HG03025 (cell line): Measurements from ENCODE around the gene FDXR.
"Not testable (repeated sequence)": the region's sequence is repeated elsewhere in the genome, so short reads cannot be mapped to it uniquely, and the experiment has no call there.

Source experiments
- ATAC-seq: cut with Tn5 transposase; IDR thresholded peaks from one replicate; pipeline ENCODE4 v1.9.1; 2021; ENCODE audit warnings: mild to moderate bottlenecking, moderate library complexity; ENCODE audit not compliant: unreplicated experiment, low FRiP score

The FDXR gene

DNA sequence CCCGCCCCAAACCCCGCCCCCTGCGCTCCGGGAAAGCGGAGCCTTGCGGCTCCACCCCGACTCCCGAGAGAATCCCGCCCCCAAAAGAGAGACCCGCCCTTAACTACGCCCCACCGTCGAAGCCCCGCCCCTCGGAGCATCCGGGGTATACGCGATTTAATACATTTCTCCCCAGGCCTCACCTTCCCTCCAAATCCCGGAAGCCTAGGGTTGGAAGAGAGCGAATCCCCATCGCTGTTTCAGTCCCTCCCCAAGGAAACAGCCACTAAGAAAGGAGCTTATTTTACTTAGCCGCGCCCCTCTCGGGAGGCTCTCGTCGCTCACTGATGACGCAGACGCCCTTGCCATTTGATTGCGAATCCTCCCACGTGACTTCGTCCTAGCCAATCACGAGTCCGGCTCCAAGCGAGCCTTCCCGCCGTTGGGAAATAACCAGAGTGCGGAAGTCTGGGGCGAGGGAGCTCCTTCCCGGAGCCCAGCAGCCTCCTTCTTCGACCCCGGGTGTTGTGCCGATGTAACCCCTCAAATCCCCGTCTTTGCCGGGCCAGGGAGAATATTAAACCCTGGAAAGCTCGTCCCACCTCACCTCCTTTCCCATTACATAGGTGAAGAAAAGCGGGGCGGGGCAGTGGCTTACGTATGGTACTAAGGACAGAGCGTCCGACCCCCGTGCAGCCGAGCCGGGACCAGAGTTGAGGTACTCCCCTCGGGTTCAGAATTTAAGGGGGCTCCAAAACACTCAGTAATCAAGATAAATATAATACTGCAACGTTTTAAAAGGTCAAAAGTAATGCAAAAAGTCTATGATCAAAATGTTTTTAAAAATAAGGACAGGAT lies 461 bp upstream of the FDXR start:
- ATAC-seq, result peak; percentile 89

GRCh38 chr17:74871356-74872076 lies 1.3 kb downstream of the FDXR start:
- ATAC-seq, result no peak

- no peak for ATAC-seq
Measured at GRCh38 chr17:74870512-74870911, 2.3 kb downstream of the FDXR start.

DNA sequence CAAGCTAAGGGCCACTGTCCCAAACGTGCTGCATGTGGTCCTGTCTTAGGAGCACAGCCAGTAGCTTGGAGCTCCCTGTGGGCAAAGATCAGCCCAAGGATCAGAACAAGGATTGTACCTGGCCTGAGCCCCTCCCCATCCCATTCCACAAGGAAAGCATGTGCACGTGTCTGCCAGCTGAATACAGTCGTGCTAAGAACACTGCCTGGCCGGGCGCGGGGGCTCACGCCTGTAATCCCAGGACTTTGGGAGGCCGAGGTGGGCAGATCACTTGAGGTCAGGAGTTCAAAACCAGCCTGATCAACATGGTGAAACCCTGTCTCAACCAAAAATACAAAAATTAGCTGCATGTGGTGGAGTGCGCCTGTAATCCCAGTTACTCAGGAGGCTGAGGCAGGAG lies 2.8 kb downstream of the FDXR start:
- not testable (repeated sequence) for ATAC-seq

DNA sequence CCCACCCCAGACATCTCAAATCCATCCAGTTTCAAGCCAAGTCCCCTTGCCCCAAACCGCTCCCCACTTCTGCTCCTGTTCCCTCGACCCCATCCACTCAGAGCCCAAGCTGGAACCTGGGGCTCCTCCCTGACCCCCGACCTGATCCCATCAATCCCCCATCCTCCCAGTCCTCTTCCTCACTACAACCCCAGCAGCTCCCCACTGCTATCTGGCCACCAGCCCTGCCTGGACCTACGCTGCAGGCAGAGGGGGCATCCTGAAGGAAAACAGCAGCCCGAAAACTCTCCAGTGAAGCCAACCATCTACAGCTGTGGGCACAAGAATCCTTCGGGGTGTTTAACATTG lies 3.9 kb downstream of the FDXR start:
- no peak for ATAC-seq

DNA sequence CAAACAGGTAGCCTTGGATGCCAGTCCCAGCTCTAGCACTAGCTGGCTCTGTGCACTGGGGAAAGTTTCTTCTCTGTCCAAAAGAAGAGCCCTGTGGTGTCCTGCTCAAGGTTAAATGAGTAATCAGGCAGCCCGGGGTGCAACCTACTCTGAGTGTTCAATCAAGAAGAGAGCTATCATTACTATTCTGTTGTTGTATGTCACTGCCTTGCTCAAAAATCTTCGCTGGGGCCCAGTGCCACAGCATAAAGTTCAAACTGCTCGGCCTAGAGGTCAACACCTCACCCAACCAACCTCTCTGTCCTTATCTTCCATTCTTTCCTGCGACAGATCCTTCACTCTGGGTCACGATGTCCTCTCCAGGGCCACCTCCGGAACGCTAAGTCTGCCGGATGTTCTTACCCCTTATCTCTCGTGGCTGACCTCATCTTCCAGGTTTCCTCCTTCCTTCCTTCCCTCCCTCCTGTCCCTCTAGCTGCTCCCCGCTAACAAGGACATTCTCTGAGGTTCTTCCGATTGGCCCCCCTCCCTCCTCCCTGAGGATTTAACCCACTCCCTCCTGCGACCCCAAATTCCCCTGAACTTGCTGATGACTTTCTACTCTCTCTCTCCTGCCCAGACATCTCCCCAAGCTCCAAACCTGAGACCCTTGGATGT lies 4.4 kb downstream of the FDXR start:
- no peak for ATAC-seq

DNA sequence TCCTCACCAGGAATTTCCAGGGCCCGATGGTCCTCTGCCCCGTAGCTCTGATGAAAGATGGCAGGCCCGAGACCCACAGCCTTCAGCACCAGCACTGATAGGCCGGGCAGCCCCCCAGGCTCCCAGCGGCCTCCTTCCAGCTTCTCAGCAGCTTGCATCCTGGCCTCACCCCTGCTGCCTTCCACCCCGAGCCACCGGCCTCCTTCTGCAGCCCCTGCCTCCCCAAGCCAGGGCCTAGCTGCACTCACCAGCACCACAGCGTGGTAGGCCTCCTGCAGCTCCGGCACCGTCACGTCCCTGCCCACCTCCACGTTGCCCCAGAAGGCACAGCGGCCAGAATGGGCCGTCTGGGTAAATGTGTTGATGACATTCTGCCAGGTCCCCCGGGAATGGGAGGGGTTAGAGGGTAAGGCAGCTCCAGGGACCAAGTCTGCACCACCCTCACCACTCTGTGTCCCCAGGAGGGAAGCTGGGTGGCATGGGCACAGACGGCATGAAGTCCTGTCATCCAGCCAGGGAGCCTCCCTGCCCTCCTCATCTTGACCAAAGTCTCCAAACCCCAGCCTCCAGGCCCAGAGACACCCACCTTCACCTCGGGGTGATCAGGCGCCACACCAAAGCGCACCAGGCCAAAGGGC lies 6.5 kb downstream of the FDXR start:
- ATAC-seq, result no peak

DNA sequence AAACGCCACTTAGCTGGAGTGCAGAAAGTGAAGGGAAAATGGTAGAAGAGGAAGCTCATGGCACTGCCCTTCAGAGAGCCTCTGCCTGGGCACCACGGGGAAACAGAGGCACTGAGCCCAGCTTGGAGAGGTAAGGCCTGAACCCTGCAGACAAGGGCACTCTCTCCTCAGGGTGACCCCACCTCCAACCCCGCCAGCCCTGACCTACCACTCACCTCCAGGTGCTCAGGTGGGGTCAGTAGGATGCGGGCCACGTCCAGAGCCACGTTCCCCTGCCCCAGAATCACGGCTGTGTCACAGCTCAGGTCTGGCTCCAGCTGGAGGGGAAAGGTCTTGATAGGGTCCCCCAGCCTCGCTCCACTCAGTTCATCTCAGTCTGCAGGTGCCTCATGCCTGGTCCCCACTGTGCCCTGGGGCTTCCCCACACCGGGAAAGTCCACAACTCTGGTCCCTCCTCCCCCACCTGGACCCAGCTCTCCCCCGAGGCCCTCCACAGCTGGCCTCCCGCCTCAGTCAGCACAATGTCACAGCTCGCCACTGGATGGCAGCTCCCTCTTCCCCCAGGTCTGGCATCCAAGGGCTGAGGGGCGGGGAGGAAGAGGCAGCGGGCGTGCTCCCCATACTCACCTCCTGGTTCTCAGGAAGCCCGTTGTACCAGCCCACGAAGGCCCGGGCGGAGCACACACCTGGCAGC lies 7.1 kb downstream of the FDXR start:
- no peak for ATAC-seq

GRCh38 chr17:74864866-74865395 lies 7.9 kb downstream of the FDXR start:
- ATAC-seq, result no peak

- no peak for ATAC-seq
Measured at GRCh38 chr17:74864297-74864865, 8.4 kb downstream of the FDXR start.

GRCh38 chr17:74863420-74864296 lies 9.1 kb downstream of the FDXR start:
- ATAC-seq, result no peak

GRCh38 chr17:74862919-74863318 lies 9.9 kb downstream of the FDXR start:
- ATAC-seq, result no peak

DNA sequence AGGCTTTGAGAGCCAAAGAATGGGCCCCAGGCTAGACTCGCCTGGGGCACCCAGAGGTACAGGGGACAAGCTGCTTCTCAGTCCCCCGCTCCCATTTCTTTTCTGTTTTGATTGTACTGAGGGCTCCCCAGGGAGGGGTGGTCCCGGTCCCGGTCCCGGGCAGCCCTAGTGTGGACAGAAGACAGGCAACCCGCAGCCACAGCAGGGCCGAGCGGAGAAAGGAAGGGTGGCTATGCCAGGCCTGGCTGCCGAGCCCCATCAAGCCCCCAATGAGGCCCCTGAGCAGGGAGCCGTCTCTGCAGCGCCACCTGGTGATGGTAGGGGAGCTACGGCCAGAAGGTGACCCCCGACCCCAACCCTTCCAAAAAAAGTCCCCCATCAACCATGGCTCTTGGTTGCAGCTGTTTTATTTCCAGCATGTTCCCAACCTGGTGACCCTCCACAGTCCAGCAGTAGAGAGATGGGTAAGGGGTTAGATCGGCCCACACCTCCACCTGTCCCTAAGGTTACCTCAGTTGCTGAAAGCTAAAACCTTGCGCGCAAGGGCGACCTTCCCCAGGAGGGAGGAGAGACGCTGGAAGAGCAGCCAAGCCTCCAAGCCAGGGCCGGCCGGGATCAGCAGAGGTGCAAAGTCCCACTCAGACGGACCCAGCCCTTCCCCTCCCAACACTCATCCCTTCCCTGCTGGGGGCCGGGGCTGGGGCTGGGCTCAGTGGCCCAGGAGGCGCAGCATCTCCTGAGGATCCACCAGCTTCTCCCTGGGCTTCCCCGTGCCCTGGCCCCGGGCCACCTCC lies 10.5 kb downstream of the FDXR start:
- no peak for ATAC-seq

DNA sequence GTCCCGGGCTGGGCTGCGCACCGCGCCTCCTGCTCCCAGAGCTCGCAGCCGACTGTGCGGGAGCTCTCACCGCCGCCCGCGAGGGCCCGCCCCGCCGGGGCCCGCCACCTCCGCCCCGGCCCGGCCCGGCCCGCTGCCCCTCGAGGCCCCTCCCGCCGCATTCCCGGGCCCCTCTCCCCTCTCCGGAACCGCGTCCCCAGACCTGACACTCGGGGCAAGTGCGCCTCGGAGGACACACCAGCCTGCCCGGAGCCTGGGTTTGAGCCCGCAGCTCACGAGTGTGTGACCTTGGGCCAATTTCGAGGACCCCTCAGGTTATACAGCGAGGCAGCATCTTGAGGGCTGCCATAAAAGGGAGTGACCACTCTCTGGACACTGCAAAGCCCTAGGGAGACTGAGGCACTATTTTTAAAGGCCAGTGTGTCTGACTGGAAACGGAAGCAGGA lies 11.1 kb downstream of the FDXR start:
- no peak for ATAC-seq

DNA sequence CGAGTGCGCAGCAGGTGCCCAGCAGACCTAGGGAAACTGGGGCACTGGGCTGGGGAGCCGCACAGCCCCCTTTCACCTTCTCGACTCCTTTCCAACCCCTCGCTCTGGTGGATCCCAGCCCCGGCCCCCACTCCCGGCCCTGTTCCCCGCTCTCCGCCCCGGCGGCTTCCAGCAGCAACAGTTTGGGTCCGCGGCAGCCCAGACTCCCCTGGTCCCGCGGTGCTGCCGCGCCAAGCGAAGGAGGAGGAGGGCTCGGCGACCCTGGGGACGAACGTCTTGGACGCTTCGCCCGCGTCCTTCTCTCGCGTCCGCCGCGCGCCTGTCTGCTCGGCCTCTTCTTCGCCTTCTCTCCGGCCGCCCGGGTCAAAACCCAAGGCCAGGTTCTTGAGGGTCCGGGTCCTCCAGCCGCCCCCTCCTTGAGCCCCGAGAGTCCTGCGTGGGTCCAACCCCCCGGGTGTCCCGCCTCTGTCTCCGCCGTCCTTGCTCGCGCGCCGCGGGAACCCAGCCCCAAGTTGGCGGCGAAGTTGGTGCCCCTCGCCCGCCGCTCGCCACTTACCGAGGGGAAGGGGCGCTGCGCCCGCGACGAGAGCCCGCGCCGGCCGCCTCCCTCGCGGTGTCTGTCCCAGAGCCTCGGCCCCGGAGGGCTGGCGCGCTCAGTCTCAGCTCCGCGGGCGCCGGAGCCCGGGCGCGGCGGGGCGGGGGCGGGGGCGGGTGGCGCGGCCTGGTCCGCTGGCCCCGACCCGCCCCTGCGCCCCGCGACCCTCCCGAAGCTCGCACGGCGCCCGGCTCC lies 11.7 kb downstream of the FDXR start:
- no peak for ATAC-seq

DNA sequence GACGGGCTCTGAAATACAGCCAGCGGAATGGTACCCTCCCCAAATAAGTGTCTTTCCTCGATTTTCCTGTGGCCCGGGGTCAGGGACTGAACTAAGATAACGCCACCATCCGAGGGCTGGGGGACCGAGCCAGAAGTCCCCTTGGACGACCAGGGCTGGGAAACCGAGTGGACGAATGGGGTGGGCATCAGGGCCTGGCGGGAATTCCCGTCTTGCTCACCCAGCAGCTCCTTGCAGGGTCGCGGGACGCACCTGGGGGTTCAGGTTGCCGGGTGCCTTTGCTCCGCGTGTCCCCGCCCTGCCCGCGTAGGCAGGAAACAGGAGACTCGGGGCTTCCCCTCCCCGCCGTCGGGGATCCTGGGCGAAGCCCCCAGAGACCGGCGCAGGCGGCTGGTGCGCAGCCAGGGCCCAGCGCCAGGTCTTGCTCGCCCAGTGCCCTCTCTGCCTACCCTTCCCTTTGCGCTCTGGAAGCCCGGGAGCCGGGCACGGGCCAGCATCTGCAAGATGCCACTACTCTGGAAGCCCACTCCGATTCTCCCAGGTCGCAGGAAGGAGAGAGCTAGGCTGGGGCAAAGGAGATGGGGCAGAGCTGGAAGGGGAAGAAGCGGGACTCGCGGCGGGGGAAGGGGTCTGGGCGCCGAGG lies 12.4 kb downstream of the FDXR start:
- no peak for ATAC-seq
